GM12878 (cell line): ENCODE data around the gene METRNL. TPM values are rescaled to one million over a fixed set of nuclear protein-coding genes. Genes with fewer than 3 reads are reported as not detected.

ENCODE experiments used
- ATAC-seq: fragments of 200-7000 bp; cut with Tn5 transposase; 3 replicates; pipeline ENCODE4 v1.9.1; 2020; ENCODE audit warnings: mild to moderate bottlenecking, moderate library complexity
- BruUV-seq: library from RNA; stranded (reverse); fragments of 400-500 nt; replicated peaks from 2 replicates; lab custom pipeline; 2021; lab: Mats Ljungman, UMichigan
- CTCF ChIA-PET: fragments of 300-600 bp; sonication (Branson Sonifier 250); formaldehyde crosslinking; extraction: SDS; loops from one replicate; lab custom pipeline; 2021; ENCODE audit warnings: inconsistent platforms; lab: Yijun Ruan, JAX
- POLR2A ChIA-PET: fragments of 350-600 bp; formaldehyde crosslinking; extraction: SDS; loops from one replicate; lab custom pipeline; 2021; ENCODE audit warnings: inconsistent platforms; lab: Charles Lee
- RAD21 ChIA-PET: fragments of 300-600 bp; sonication (Branson Sonifier 250); formaldehyde crosslinking; loops from one replicate; lab custom pipeline; 2023; ENCODE audit warnings: antibody characterized with exemption; ENCODE audit not compliant: unreplicated experiment; lab: Charles Lee
- SMC1A ChIA-PET: fragments of 300-600 bp; sonication (Branson Sonifier 250); formaldehyde crosslinking; loops from one replicate; lab custom pipeline; 2023; ENCODE audit not compliant: unreplicated experiment, uncharacterized antibody; lab: Charles Lee
- DNase-seq: peaks from one replicate; pipeline ENCODE4 v3.0.0-alpha.2; 2011; ENCODE audit warnings: low read depth, low spot score
- FAIRE-seq: peaks from 3 replicates; lab custom pipeline; 2011; peaks lifted over from hg19 to GRCh38; lab: Jason Lieb, UNC
- H2AFZ ChIP-seq: 2 replicates; pipeline ENCODE4 v1.6.0; 2011; ENCODE audit warnings: low read depth, low read length, control low read depth; ENCODE audit not compliant: control insufficient read depth
- H3K27ac ChIP-seq: 2 replicates; pipeline ENCODE4 v1.5.1; 2011; ENCODE audit warnings: control low read depth; ENCODE audit not compliant: control insufficient read depth, insufficient read depth
- H3K27me3 ChIP-seq, 2 experiments: replicated peaks in 1 of 2; 2 replicates each; pipeline versions ENCODE4 v1.6.0 to v1.6.1; 2011; ENCODE audit warnings: low read length in 1 of 2; ENCODE audit not compliant: control insufficient read depth in 2 of 2, insufficient read depth in 2 of 2
- H3K36me3 ChIP-seq, 2 experiments: 2 replicates each; pipeline ENCODE4 v1.5.1; 2011; ENCODE audit warnings: low read length in 1 of 2; ENCODE audit not compliant: control insufficient read depth in 2 of 2, insufficient read depth in 2 of 2
- H3K4me1 ChIP-seq: 2 replicates; pipeline ENCODE4 v1.6.1; 2011; ENCODE audit warnings: mild to moderate bottlenecking, low read length, moderate library complexity, mixed read lengths; ENCODE audit not compliant: control insufficient read depth, insufficient read depth
- H3K4me2 ChIP-seq: 2 replicates; pipeline ENCODE4 v1.6.0; 2011; ENCODE audit warnings: control low read depth; ENCODE audit not compliant: control insufficient read depth, insufficient read depth
- H3K4me3 ChIP-seq: fragments of 200-600 bp; sonication (generic); 2 replicates; pipeline ENCODE4 v1.5.1; 2016
- H3K79me2 ChIP-seq: 2 replicates; pipeline ENCODE4 v1.6.0; 2011; ENCODE audit warnings: low read length; ENCODE audit not compliant: control insufficient read depth, insufficient read depth
- H3K9ac ChIP-seq: 2 replicates; pipeline ENCODE4 v1.8.0; 2011; ENCODE audit warnings: low read length, control low read depth, mixed read lengths; ENCODE audit not compliant: control insufficient read depth, insufficient read depth
- H3K9me3 ChIP-seq: replicated peaks from 3 replicates; pipeline ENCODE4 v1.5.1; 2011; ENCODE audit warnings: mild to moderate bottlenecking, low read length; ENCODE audit not compliant: control insufficient read depth, insufficient read depth
- H4K20me1 ChIP-seq: 2 replicates; pipeline ENCODE4 v1.6.0; 2011; ENCODE audit not compliant: control insufficient read depth, insufficient read depth
- ASH2L ChIP-seq: fragments of 300-600, 200-600 bp; sonication (generic); IDR thresholded peaks from 2 replicates; pipeline ENCODE4 v1.6.1; 2017; ENCODE audit warnings: low read depth, mild to moderate bottlenecking, borderline replicate concordance
- ATF2 ChIP-seq: IDR thresholded peaks from 2 replicates; pipeline ENCODE4 v1.6.1; 2012; ENCODE audit warnings: low read length, inconsistent platforms
- CREM ChIP-seq: IDR thresholded peaks from 2 replicates; pipeline ENCODE4 v1.6.1; 2014; ENCODE audit warnings: antibody characterized with exemption, low read depth
- EP300 ChIP-seq, 2 experiments: fragments of 150-350 bp in 1 of 2; IDR thresholded peaks; 2 replicates each; pipeline ENCODE4 v1.6.1; 2011 to 2012; ENCODE audit warnings: low read depth in 2 of 2, low read length in 2 of 2, borderline replicate concordance in 1 of 2, improper control_type of control experiment in 1 of 2, inconsistent platforms in 1 of 2; ENCODE audit not compliant: control insufficient read depth in 1 of 2
- ETV6 ChIP-seq, 2 experiments: fragments of 450-650 bp in 1 of 2; IDR thresholded peaks in 1 of 2; conservative IDR thresholded peaks in 1 of 2; 2 replicates each; pipeline ENCODE4 v1.6.1; 2014; ENCODE audit warnings: antibody characterized with exemption in 1 of 2, borderline replicate concordance in 1 of 2, low read depth in 1 of 2, mild to moderate bottlenecking in 1 of 2, moderate library complexity in 1 of 2
- EZH2 ChIP-seq: IDR thresholded peaks from 2 replicates; pipeline ENCODE4 v1.6.1; 2012; ENCODE audit warnings: low read depth, mild to moderate bottlenecking, control low read depth, inconsistent platforms, low read length, borderline replicate concordance; ENCODE audit not compliant: control insufficient read depth
- IRF3 ChIP-seq: fragments of 450-650 bp; IDR thresholded peaks from 2 replicates; pipeline ENCODE4 v1.6.1; 2014; ENCODE audit warnings: mild to moderate bottlenecking
- KAT2A ChIP-seq: conservative IDR thresholded peaks from 2 replicates; pipeline ENCODE4 v1.6.1; 2011; ENCODE audit warnings: low read depth, low read length; ENCODE audit not compliant: control insufficient read depth
- MLLT1 ChIP-seq: fragments of 450-650 bp; IDR thresholded peaks from 2 replicates; pipeline ENCODE4 v1.6.1; 2016; ENCODE audit warnings: mild to moderate bottlenecking
- PML ChIP-seq: IDR thresholded peaks from 2 replicates; pipeline ENCODE4 v1.6.1; 2012; ENCODE audit warnings: low read length, inconsistent platforms
- POLR2AphosphoS2 ChIP-seq: IDR thresholded peaks from 2 replicates; pipeline ENCODE4 v1.6.1; 2011; ENCODE audit warnings: low read depth, mild to moderate bottlenecking, low read length, improper control_type of control experiment, moderate library complexity
- POU2F2 ChIP-seq: IDR thresholded peaks from 3 replicates; pipeline ENCODE4 v1.6.1; 2011; ENCODE audit warnings: low read depth, mild to moderate bottlenecking, low read length, borderline replicate concordance
- RFX5 ChIP-seq: IDR thresholded peaks from 2 replicates; pipeline ENCODE4 v1.6.1; 2011; ENCODE audit warnings: low read depth, low read length, improper control_type of control experiment
- RUNX3 ChIP-seq: IDR thresholded peaks from 2 replicates; pipeline ENCODE4 v1.6.1; 2012; ENCODE audit warnings: low read length, inconsistent platforms
- TCF3 ChIP-seq: IDR thresholded peaks from 2 replicates; pipeline ENCODE4 v1.6.1; 2012; ENCODE audit warnings: low read depth, mild to moderate bottlenecking, low read length, borderline replicate concordance; ENCODE audit not compliant: insufficient read depth
- USF1 ChIP-seq: IDR thresholded peaks from 2 replicates; pipeline ENCODE4 v1.6.1; 2011; ENCODE audit warnings: borderline replicate concordance, low read depth, mild to moderate bottlenecking, moderate library complexity, mixed read lengths, low read length; ENCODE audit not compliant: insufficient read depth; ENCODE audit errors: extremely low read length
- YBX1 ChIP-seq: fragments of 450-650 bp; IDR thresholded peaks from 2 replicates; pipeline ENCODE4 v1.6.1; 2016; ENCODE audit warnings: antibody characterized with exemption
- WGBS: methylation state at CpG from one replicate; pipeline ENCODE4 v1.1.6; 2016; ENCODE audit warnings: low lambda C conversion rate; ENCODE audit not compliant: insufficient replicate concordance, insufficient coverage; ENCODE audit errors: missing lambda C conversion rate; 5-methylcytosine and 5-hydroxymethylcytosine counted together
- in situ Hi-C: fragments of 300-500 bp; cut with MboI; formaldehyde crosslinking; loops from 9 replicates; pipeline ENCODE4 v1.14.3; 2018; ENCODE audit warnings: mixed read lengths
- intact Hi-C: fragments of 100-400 bp; cut with micrococcal nuclease; formaldehyde crosslinking; loops from one replicate; pipeline ENCODE4 v1.14.2; 2022; ENCODE audit not compliant: unreplicated experiment
- polyA plus RNA-seq, 11 experiments: library from polyadenylated mRNA; depleted of rRNA in 4 of 11; unstranded in 6 of 11; stranded (reverse) in 5 of 11; fragments of >200 nt; fragmentation: Nextera tagmentation in 4 of 11; fragmentation: Illumina TruSeq in 1 of 11; extraction: Ambion mirVana in 4 of 11; extraction: Trizol in 1 of 11; gene quantifications; 1 replicate in 1 of 11; 2 replicates in 10 of 11; pipeline versions ENCODE4 v1.2.1 to v1.2.3, GENCODE V29; 2011 to 2016; ENCODE audit warnings: inconsistent platforms in 2 of 11, missing spikeins in 2 of 11, low read depth in 1 of 11
- total RNA-seq, 4 experiments: library from RNA; depleted of rRNA in 3 of 4; stranded (reverse); fragments of >200 nt in 3 of 4; fragmentation: Illumina TruSeq in 1 of 4; extraction: Trizol in 1 of 4; gene quantifications; 2 replicates each; pipeline versions ENCODE4 v1.2.1 to v1.2.3, GENCODE V29; 2013 to 2021

The METRNL gene
- total and polyA plus RNA-seq, 10 of the 15 experiments (the other 5 are each of a cell fraction or from before 2014, with no cell fraction given): 0.05 to 3.7 (median 0.48) TPM; not detected in 2

- DNase-seq: no peak
- CTCF ChIA-PET: no interaction called here
- Histone ChIP-seq H3K27me3 (peaks cover 4 to 20% of the 10 kb centered on the region in 2 experiments), H3K4me3 (no peak overlapping the region), H2AFZ (no peak overlapping the region), H3K36me3 (no peaks in the 10 kb centered on the region), H3K79me2 (no peaks in the 10 kb centered on the region), H3K9ac (no peak overlapping the region), H3K27ac (no peak overlapping the region), H3K4me1 (0 out of 2 replicates have a peak, but pooled peaks cover 3% of the 10 kb centered on the region), H3K4me2 (no peak overlapping the region), H3K9me3 (no peaks in the 10 kb centered on the region), H4K20me1 (no peaks in the 10 kb centered on the region)
- POLR2A ChIA-PET: no interaction called here
- RAD21 ChIA-PET: no interaction called here
- peak; percentile 58 for ATAC-seq
- 10% methylated on average over 21 of the region's 23 CpGs for WGBS
- FAIRE-seq: no peak
- intact Hi-C loops (no loop called here), in situ Hi-C loops (no loop called here)
- no TSS peak for BruUV-seq
- SMC1A ChIA-PET: no interaction called here
- peak; percentile 27; the same call in 1 of the 2 replicates for TF ChIP-seq CREM
- no peak for TF ChIP-seq ATF2
- no peak for TF ChIP-seq PML
- TF ChIP-seq RFX5: no peak
- TF ChIP-seq USF1: no peak
- TF ChIP-seq YBX1: no peak
- TF ChIP-seq KAT2A: no peak
- TF ChIP-seq RUNX3: peak; percentile 42; the same call in 1 of the 2 replicates
- TF ChIP-seq EZH2: no peak
- no peak for TF ChIP-seq POLR2AphosphoS2
- 0 out of 4 replicates have a peak, but pooled peaks of 1 of the 2 experiments have one; percentile 27 for TF ChIP-seq ETV6 (conservative IDR thresholded peaks at IDR 0.05 in 1 of 2, IDR thresholded peaks at IDR 0.05 in 1 of 2; ENCODE audit: borderline replicate concordance in 1 of 2, low read depth in 1 of 2)
- TF ChIP-seq ASH2L: no peak
- TF ChIP-seq TCF3: no peak
- TF ChIP-seq MLLT1: 0 out of 2 replicates have a peak, but pooled peaks have one; percentile 21
- no peak for TF ChIP-seq POU2F2
- TF ChIP-seq EP300 (IDR thresholded peaks at IDR 0.05; ENCODE audit: borderline replicate concordance in 1 of 2, control insufficient read depth in 1 of 2, low read depth in 2 of 2, low read length in 2 of 2): 0 out of 4 replicates have a peak, but pooled peaks of 1 of the 2 experiments have one; percentile 28
- TF ChIP-seq IRF3: no peak
Observed at GRCh38 chr17:83081684-83082201, 2.3 kb downstream of the METRNL start.
